IMR-90 (cell line): Measurements from ENCODE around the gene SLC39A11. TPM values are rescaled to one million over a fixed set of nuclear protein-coding genes. Genes with fewer than 3 reads are reported as not detected.

Experiments
- ATAC-seq: fragments of 200-7000 bp; cut with Tn5 transposase; 2 replicates; pipeline ENCODE4 v1.9.1; 2020; ENCODE audit warnings: low read depth, mild to moderate bottlenecking, moderate library complexity
- BruUV-seq: library from RNA; stranded (reverse); fragments of 400-500 nt; replicated peaks from 2 replicates; lab custom pipeline; 2021; lab: Mats Ljungman, UMichigan
- CTCF ChIA-PET: fragments of 300-600 bp; formaldehyde crosslinking; extraction: SDS; loops from one replicate; lab custom pipeline; 2021; ENCODE audit warnings: antibody characterized with exemption; lab: Yijun Ruan, JAX
- POLR2A ChIA-PET: fragments of 300-600 bp; sonication (Branson Sonifier 250); formaldehyde crosslinking; loops from one replicate; lab custom pipeline; 2022; ENCODE audit warnings: antibody characterized with exemption; ENCODE audit not compliant: unreplicated experiment; lab: Charles Lee
- DNase-seq: peaks from one replicate; pipeline ENCODE4 v3.0.0; 2013
- H2AFZ ChIP-seq: replicated peaks from 2 replicates; pipeline ENCODE3; 2013; ENCODE audit warnings: low read length, mild to moderate bottlenecking; ENCODE audit not compliant: poor library complexity
- H2AK5ac ChIP-seq: 2 replicates; pipeline ENCODE4 v1.6.1; 2013; ENCODE audit warnings: low read depth, low read length, inconsistent platforms
- H2AK9ac ChIP-seq: replicated peaks from 2 replicates; pipeline ENCODE3; 2013; ENCODE audit warnings: mild to moderate bottlenecking, low read depth, low read length, moderate library complexity; ENCODE audit not compliant: poor library complexity
- H2BK120ac ChIP-seq: 2 replicates; pipeline ENCODE4 v1.6.1; 2013; ENCODE audit warnings: low read depth, low read length, inconsistent platforms
- H2BK15ac ChIP-seq: 3 replicates; pipeline ENCODE4 v1.6.1; 2013; ENCODE audit warnings: low read depth, low read length, inconsistent platforms
- H2BK20ac ChIP-seq: 2 replicates; pipeline ENCODE4 v1.6.1; 2013; ENCODE audit warnings: low read depth, mild to moderate bottlenecking, inconsistent platforms, low read length, moderate library complexity
- H2BK5ac ChIP-seq: 2 replicates; pipeline ENCODE4 v1.6.1; 2013; ENCODE audit warnings: mild to moderate bottlenecking, low read depth, low read length, inconsistent platforms; ENCODE audit not compliant: poor library complexity, severe bottlenecking
- H3K14ac ChIP-seq: replicated peaks from 2 replicates; pipeline ENCODE4 v1.6.1; 2013; ENCODE audit warnings: low read depth, low read length, inconsistent platforms
- H3K18ac ChIP-seq: 2 replicates; pipeline ENCODE4 v1.6.1; 2013; ENCODE audit warnings: low read depth, low read length, control low read depth
- H3K23ac ChIP-seq: 2 replicates; pipeline ENCODE4 v1.6.1; 2013; ENCODE audit warnings: low read depth, low read length, inconsistent platforms
- H3K27ac ChIP-seq: 2 replicates; pipeline ENCODE4 v1.5.1; 2013; ENCODE audit warnings: mild to moderate bottlenecking, control low read depth, low read length; ENCODE audit not compliant: insufficient read depth
- H3K27me3 ChIP-seq: 2 replicates; pipeline ENCODE4 v1.6.1; 2013; ENCODE audit warnings: low read length; ENCODE audit not compliant: control insufficient read depth, insufficient read depth
- H3K36me3 ChIP-seq: 2 replicates; pipeline ENCODE4 v1.6.1; 2013; ENCODE audit warnings: low read length, mixed read lengths; ENCODE audit not compliant: control insufficient read depth, insufficient read depth
- H3K4ac ChIP-seq: 2 replicates; pipeline ENCODE4 v1.6.1; 2013; ENCODE audit warnings: low read depth, low read length, inconsistent platforms
- H3K4me1 ChIP-seq: 2 replicates; pipeline ENCODE4 v1.6.1; 2013; ENCODE audit warnings: low read length, mixed read lengths; ENCODE audit not compliant: control insufficient read depth, insufficient read depth
- H3K4me2 ChIP-seq: 2 replicates; pipeline ENCODE4 v1.6.1; 2013; ENCODE audit warnings: low read depth, mild to moderate bottlenecking, control low read depth, low read length, moderate library complexity
- H3K4me3 ChIP-seq: 2 replicates; pipeline ENCODE4 v1.5.1; 2013; ENCODE audit warnings: low read depth, mild to moderate bottlenecking, control low read depth, low read length, moderate library complexity; ENCODE audit not compliant: insufficient read depth
- H3K56ac ChIP-seq: 2 replicates; pipeline ENCODE4 v1.6.1; 2013; ENCODE audit warnings: low read length, inconsistent platforms; ENCODE audit not compliant: insufficient read depth; ENCODE audit errors: extremely low read depth
- H3K79me1 ChIP-seq, 2 experiments: 2 replicates each; pipeline ENCODE4 v1.6.1; 2013; ENCODE audit warnings: low read length in 2 of 2, inconsistent platforms in 1 of 2, low read depth in 1 of 2
- H3K9ac ChIP-seq: 2 replicates; pipeline ENCODE4 v1.6.1; 2013; ENCODE audit warnings: low read depth, low read length, control low read depth
- H3K9me1 ChIP-seq: 2 replicates; pipeline ENCODE4 v1.6.1; 2013; ENCODE audit warnings: low read length, inconsistent platforms; ENCODE audit not compliant: insufficient read depth
- H3K9me3 ChIP-seq: 2 replicates; pipeline ENCODE4 v1.6.1; 2013; ENCODE audit warnings: low read length; ENCODE audit not compliant: control insufficient read depth, insufficient read depth
- H4K20me1 ChIP-seq: 2 replicates; pipeline ENCODE4 v1.6.1; 2013; ENCODE audit warnings: low read length, inconsistent platforms; ENCODE audit not compliant: insufficient read depth
- H4K5ac ChIP-seq: 2 replicates; pipeline ENCODE4 v1.6.1; 2013; ENCODE audit warnings: mild to moderate bottlenecking, low read depth, low read length, control low read depth
- H4K8ac ChIP-seq, 2 experiments: 2 replicates each; pipeline ENCODE4 v1.6.1; 2013; ENCODE audit warnings: low read depth in 2 of 2, low read length in 2 of 2, control low read depth in 1 of 2, inconsistent platforms in 1 of 2
- H4K91ac ChIP-seq: 2 replicates; pipeline ENCODE4 v1.6.1; 2013; ENCODE audit warnings: low read depth, low read length, inconsistent platforms; ENCODE audit not compliant: insufficient read depth
- BHLHE40 ChIP-seq: fragments of 150-350 bp; IDR thresholded peaks from 2 replicates; pipeline ENCODE4 v1.6.1; 2016; ENCODE audit warnings: mild to moderate bottlenecking, low read depth, low read length
- WGBS, 2 experiments: methylation state at CpG; one replicate each; pipeline versions ENCODE4 v1.1.5 to v1.1.7; 2013; ENCODE audit warnings: missing lambda C conversion rate in 2 of 2; ENCODE audit not compliant: insufficient read length in 1 of 2; ENCODE audit errors: extremely low coverage in 2 of 2; 5-methylcytosine and 5-hydroxymethylcytosine counted together
- dilution Hi-C: fragments of 300-500 bp; cut with HindIII; formaldehyde crosslinking; loops from one replicate; pipeline ENCODE4 v1.14.3; 2018; ENCODE audit warnings: low sequenced_read_pairs; ENCODE audit not compliant: unreplicated experiment
- in situ Hi-C: fragments of 300-500 bp; cut with MboI; formaldehyde crosslinking; loops from 3 replicates; pipeline ENCODE4 v1.14.3; 2019; ENCODE audit warnings: low sequenced_read_pairs, inconsistent platforms, mixed read lengths
- intact Hi-C: fragments of 100-400 bp; cut with micrococcal nuclease; formaldehyde crosslinking; loops from 2 replicates; pipeline ENCODE4 v1.10.0; 2022
- polyA plus RNA-seq, 3 experiments: library from polyadenylated mRNA; depleted of rRNA; stranded (reverse); fragments of >200 nt; gene quantifications; 2 replicates each; pipeline ENCODE4 v1.2.3, GENCODE V29; 2012; ENCODE audit warnings: low replicate concordance in 1 of 3
- total RNA-seq: library from RNA; depleted of rRNA; stranded (reverse); fragments of >200 nt; gene quantifications from 2 replicates; pipeline ENCODE4 v1.2.3, GENCODE V29; 2012

SLC39A11 gene
- total and polyA plus RNA-seq, 2 of the 4 experiments (the other 2 are of a cell fraction) = 8.8 to 14.3 TPM

DNA sequence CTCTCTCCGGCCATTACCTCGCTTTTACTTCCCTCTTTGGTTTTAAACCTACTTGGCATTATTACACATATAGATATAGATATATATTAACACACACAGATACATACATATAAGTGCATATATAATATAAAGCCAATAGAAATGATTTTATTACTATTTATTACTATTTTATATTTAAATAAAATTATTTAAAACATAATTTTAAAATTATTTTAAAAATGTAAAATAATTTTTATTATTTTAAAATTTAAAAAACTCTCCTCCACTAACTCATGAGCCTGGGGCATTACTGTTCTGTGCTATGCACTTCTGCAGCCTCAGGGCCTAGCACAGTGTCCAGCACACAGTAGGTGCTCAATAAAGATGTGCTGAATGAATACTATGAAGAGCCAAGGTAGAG is 200.9 kb downstream of the SLC39A11 start:
- ChIA-PET CTCF (no interaction called here), POLR2A (no interaction called here)
- no peaks in the 10 kb centered on the region for H3K27me3 ChIP-seq
- no peaks in the 10 kb centered on the region for H4K20me1 ChIP-seq
- in situ Hi-C loops = no loop called here
- H3K14ac ChIP-seq = no peak overlapping the region
- H3K56ac ChIP-seq = no peak overlapping the region
- H2BK120ac ChIP-seq = no peak overlapping the region
- H2AK9ac ChIP-seq = no peak overlapping the region
- H3K9me1 ChIP-seq = peaks cover 2% of the 10 kb centered on the region; the same call in 1 of the 2 replicates
- H3K4me2 ChIP-seq = no peak overlapping the region
- H3K4me3 ChIP-seq = no peak overlapping the region
- intact Hi-C loops = no loop called here
- DNase-seq = no peak
- dilution Hi-C loops = no loop called here
- BruUV-seq = no TSS peak
- no peak overlapping the region for H4K91ac ChIP-seq
- no CpG with 5 or more reads among the region's 2 CpGs for WGBS, 2 experiments
- no peak overlapping the region for H3K27ac ChIP-seq
- no peak for ATAC-seq
- no peak overlapping the region for H4K8ac ChIP-seq
- no peak overlapping the region for H2BK5ac ChIP-seq
- H3K36me3 ChIP-seq = no peaks in the 10 kb centered on the region
- H3K79me1 ChIP-seq = no peaks in the 10 kb centered on the region
- H3K4me1 ChIP-seq = no peaks in the 10 kb centered on the region
- no peak overlapping the region for H2AK5ac ChIP-seq
- H3K9me3 ChIP-seq = no peaks in the 10 kb centered on the region
- TF ChIP-seq BHLHE40 = no peak
- H2BK15ac ChIP-seq = no peak overlapping the region
- no peak overlapping the region for H3K4ac ChIP-seq
- H4K5ac ChIP-seq = no peak overlapping the region
- no peak overlapping the region for H2BK20ac ChIP-seq
- no peak overlapping the region for H2AFZ ChIP-seq
- H3K23ac ChIP-seq = no peak overlapping the region
- no peak overlapping the region for H3K9ac ChIP-seq
- H3K18ac ChIP-seq = no peak overlapping the region
